Ishikawa (cell line): ENCODE data around the gene ATP10B.

ENCODE experiments used
- CREB1 ChIP-seq: IDR thresholded peaks from 2 replicates; pipeline ENCODE4 v1.6.1; 2012; ENCODE audit warnings: low read depth
- EGR1 ChIP-seq: IDR thresholded peaks from 2 replicates; pipeline ENCODE4 v1.6.1; 2012
- EP300 ChIP-seq: IDR thresholded peaks from 2 replicates; pipeline ENCODE4 v1.6.1; 2012; ENCODE audit warnings: borderline replicate concordance
- RAD21 ChIP-seq: IDR thresholded peaks from 2 replicates; pipeline ENCODE4 v1.6.1; 2012; ENCODE audit warnings: low read depth
- ZBTB7A ChIP-seq: IDR thresholded peaks from 2 replicates; pipeline ENCODE4 v1.6.1; 2012; ENCODE audit warnings: low read depth
- TF ChIP-seq, protein P1 (sequence below): IDR thresholded peaks from 2 replicates; pipeline ENCODE4 v1.6.1; 2012
- TF ChIP-seq, protein P2 (sequence below): IDR thresholded peaks from 2 replicates; pipeline ENCODE4 v1.6.1; 2012; ENCODE audit warnings: low read depth, mild to moderate bottlenecking

DNA sequence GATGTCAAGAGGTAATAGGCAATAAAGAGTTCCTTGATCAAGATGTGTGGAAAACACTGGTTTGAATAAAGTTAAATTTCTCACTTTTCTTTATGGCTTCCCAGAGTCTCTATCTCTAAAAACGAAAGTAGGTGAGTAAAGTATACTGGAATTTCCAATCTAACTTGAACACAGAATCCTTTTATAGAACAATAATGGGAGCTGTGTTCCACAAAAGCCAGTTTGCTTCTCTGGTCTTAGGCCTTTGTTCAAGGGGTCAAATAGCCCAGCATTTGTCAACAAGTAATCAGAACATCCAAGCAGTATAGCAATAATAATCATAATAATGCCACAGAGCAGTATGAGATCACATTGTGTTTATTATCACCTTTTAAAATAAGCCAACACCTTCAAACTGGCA is 20.2 kb downstream of the ATP10B start:
- TF ChIP-seq, protein P1, sequence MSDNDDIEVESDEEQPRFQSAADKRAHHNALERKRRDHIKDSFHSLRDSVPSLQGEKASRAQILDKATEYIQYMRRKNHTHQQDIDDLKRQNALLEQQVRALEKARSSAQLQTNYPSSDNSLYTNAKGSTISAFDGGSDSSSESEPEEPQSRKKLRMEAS = no peak
- no peak for TF ChIP-seq CREB1
- TF ChIP-seq, protein P2, sequence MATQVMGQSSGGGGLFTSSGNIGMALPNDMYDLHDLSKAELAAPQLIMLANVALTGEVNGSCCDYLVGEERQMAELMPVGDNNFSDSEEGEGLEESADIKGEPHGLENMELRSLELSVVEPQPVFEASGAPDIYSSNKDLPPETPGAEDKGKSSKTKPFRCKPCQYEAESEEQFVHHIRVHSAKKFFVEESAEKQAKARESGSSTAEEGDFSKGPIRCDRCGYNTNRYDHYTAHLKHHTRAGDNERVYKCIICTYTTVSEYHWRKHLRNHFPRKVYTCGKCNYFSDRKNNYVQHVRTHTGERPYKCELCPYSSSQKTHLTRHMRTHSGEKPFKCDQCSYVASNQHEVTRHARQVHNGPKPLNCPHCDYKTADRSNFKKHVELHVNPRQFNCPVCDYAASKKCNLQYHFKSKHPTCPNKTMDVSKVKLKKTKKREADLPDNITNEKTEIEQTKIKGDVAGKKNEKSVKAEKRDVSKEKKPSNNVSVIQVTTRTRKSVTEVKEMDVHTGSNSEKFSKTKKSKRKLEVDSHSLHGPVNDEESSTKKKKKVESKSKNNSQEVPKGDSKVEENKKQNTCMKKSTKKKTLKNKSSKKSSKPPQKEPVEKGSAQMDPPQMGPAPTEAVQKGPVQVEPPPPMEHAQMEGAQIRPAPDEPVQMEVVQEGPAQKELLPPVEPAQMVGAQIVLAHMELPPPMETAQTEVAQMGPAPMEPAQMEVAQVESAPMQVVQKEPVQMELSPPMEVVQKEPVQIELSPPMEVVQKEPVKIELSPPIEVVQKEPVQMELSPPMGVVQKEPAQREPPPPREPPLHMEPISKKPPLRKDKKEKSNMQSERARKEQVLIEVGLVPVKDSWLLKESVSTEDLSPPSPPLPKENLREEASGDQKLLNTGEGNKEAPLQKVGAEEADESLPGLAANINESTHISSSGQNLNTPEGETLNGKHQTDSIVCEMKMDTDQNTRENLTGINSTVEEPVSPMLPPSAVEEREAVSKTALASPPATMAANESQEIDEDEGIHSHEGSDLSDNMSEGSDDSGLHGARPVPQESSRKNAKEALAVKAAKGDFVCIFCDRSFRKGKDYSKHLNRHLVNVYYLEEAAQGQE = no peak
- TF ChIP-seq RAD21 = no peak
- no peak for TF ChIP-seq EGR1
- TF ChIP-seq ZBTB7A = no peak
- TF ChIP-seq EP300 = no peak
